Activated CD4-positive, alpha-beta T cell treated with anti-CD3 and anti-CD28 coated beads, Interleukin-2, Interleukin-6, amounts not matched to agents 100 ng/mL and 50 ng/mL, durations not matched to agents 16 hours and 8 hours (primary cell): ENCODE data around the gene UBE2V1.

Experiments
- DNase-seq: peaks from one replicate; pipeline ENCODE4 v3.0.0-alpha.2; 2020

The UBE2V1 gene

GRCh38 chr20:50041246-50041873, 71.6 kb downstream of the UBE2V1 start:
- no peak for DNase-seq

GRCh38 chr20:50040432-50041245, 72.3 kb downstream of the UBE2V1 start:
- DNase-seq: no peak

GRCh38 chr20:50039706-50040431, 73.1 kb downstream of the UBE2V1 start:
- no peak for DNase-seq

- no peak for DNase-seq
Observed at GRCh38 chr20:50038574-50038991, 74.4 kb downstream of the UBE2V1 start.

GRCh38 chr20:50038169-50038568, 74.8 kb downstream of the UBE2V1 start:
- no peak for DNase-seq

GRCh38 chr20:50037575-50037974, 75.4 kb downstream of the UBE2V1 start:
- DNase-seq: no peak

GRCh38 chr20:50037123-50037522, 75.8 kb downstream of the UBE2V1 start:
- no peak for DNase-seq

GRCh38 chr20:50036703-50037102, 76.2 kb downstream of the UBE2V1 start:
- DNase-seq: no peak

- no peak for DNase-seq
Observed at GRCh38 chr20:50034567-50035180, 78.3 kb downstream of the UBE2V1 start.

GRCh38 chr20:50032955-50033666, 79.8 kb downstream of the UBE2V1 start:
- no peak for DNase-seq
